OCI-LY3 (cell line): ENCODE data around the gene MIEF1.

ENCODE experiments used
- H2AFZ ChIP-seq: fragments of 200-600, 300-600 bp; shearing (Covaris generic); 2 replicates; pipeline ENCODE4 v1.6.0; 2014; ENCODE audit warnings: antibody characterized with exemption, low read depth, low read length
- H3K27ac ChIP-seq: fragments of 200-600, 300-600 bp; sonication (generic); 2 replicates; pipeline ENCODE4 v1.5.1; 2014; ENCODE audit warnings: mild to moderate bottlenecking, low read length, moderate library complexity, mixed read lengths
- H3K27me3 ChIP-seq: fragments of 200-600, 300-600 bp; sonication (generic); 2 replicates; pipeline ENCODE4 v1.6.1; 2014; ENCODE audit warnings: low read depth, low read length, mixed read lengths
- H3K36me3 ChIP-seq: fragments of 200-600, 300-600 bp; sonication (generic); replicated peaks from 2 replicates; pipeline ENCODE3; 2014; ENCODE audit warnings: low read depth, low read length, mixed read lengths
- H3K4me1 ChIP-seq: fragments of 300-600, 200-600 bp; sonication (generic); 2 replicates; pipeline ENCODE4 v1.6.1; 2014; ENCODE audit warnings: low read length, mixed read lengths
- H3K4me2 ChIP-seq: fragments of 200-600, 300-600 bp; sonication (generic); 2 replicates; pipeline ENCODE4 v1.6.1; 2014; ENCODE audit warnings: low read length, mixed read lengths
- H3K4me3 ChIP-seq: fragments of 300-600, 200-600 bp; sonication (generic); 2 replicates; pipeline ENCODE4 v1.5.1; 2014; ENCODE audit warnings: antibody characterized with exemption, mild to moderate bottlenecking, low read length, moderate library complexity
- H3K79me2 ChIP-seq: fragments of 300-600, 200-600 bp; shearing (Covaris generic); 2 replicates; pipeline ENCODE4 v1.6.1; 2014; ENCODE audit warnings: mild to moderate bottlenecking, low read length, mixed read lengths
- H3K9ac ChIP-seq: fragments of 300-600, 200-600 bp; shearing (Covaris generic); 2 replicates; pipeline ENCODE4 v1.6.0; 2014; ENCODE audit warnings: mild to moderate bottlenecking, low read length, moderate library complexity
- H3K9me3 ChIP-seq: fragments of 200-600, 300-600 bp; shearing (Covaris generic); 2 replicates; pipeline ENCODE4 v1.6.1; 2014; ENCODE audit warnings: low read length, mixed read lengths; ENCODE audit not compliant: insufficient read depth
- H4K20me1 ChIP-seq: fragments of 200-600, 300-600 bp; sonication (generic); 2 replicates; pipeline ENCODE4 v1.6.1; 2016; ENCODE audit warnings: low read length, mixed read lengths; ENCODE audit not compliant: insufficient read depth
- CTCF ChIP-seq: fragments of 200-600, 300-600 bp; sonication (generic); IDR thresholded peaks from 2 replicates; pipeline ENCODE4 v1.5.1; 2014; ENCODE audit warnings: antibody characterized with exemption, low read length, low read depth
- EZH2phosphoT487 ChIP-seq: fragments of 200-600 bp; shearing (Covaris generic); IDR thresholded peaks from 2 replicates; pipeline ENCODE4 v1.6.1; 2018; ENCODE audit warnings: antibody characterized with exemption, mixed run types, low read depth

The MIEF1 gene

GRCh38 chr22:39482768-39483167 is 19.3 kb upstream of the MIEF1 start:
- H3K4me1 ChIP-seq, result no peaks in the 10 kb centered on the region
- peaks cover 89% of the 10 kb centered on the region for H4K20me1 ChIP-seq
- no peak overlapping the region for H3K9ac ChIP-seq
- H3K9me3 ChIP-seq, result no peaks in the 10 kb centered on the region
- no peaks in the 10 kb centered on the region for H3K27me3 ChIP-seq
- TF ChIP-seq EZH2phosphoT487, result no peak
- no peak for TF ChIP-seq CTCF
- H2AFZ ChIP-seq, result no peak overlapping the region
- peaks cover 69% of the 10 kb centered on the region for H3K36me3 ChIP-seq
- no peak overlapping the region for H3K4me2 ChIP-seq
- H3K27ac ChIP-seq, result no peak overlapping the region
- H3K79me2 ChIP-seq, result peaks cover 83% of the 10 kb centered on the region
- H3K4me3 ChIP-seq, result no peak overlapping the region

- peaks cover 59% of the 10 kb centered on the region for H3K36me3 ChIP-seq
- no peaks in the 10 kb centered on the region for H3K9me3 ChIP-seq
- H3K27ac ChIP-seq, result no peak overlapping the region
- no peak overlapping the region for H3K9ac ChIP-seq
- no peak overlapping the region for H3K4me2 ChIP-seq
- H3K27me3 ChIP-seq, result no peaks in the 10 kb centered on the region
- H4K20me1 ChIP-seq, result peaks cover 87% of the 10 kb centered on the region
- no peak overlapping the region for H3K4me3 ChIP-seq
- H3K79me2 ChIP-seq, result peaks cover 69% of the 10 kb centered on the region
- H3K4me1 ChIP-seq, result peaks cover 12% of the 10 kb centered on the region
- H2AFZ ChIP-seq, result no peak overlapping the region
- TF ChIP-seq CTCF, result no peak
- TF ChIP-seq EZH2phosphoT487, result no peak
Measured at GRCh38 chr22:39486951-39487825, 14.9 kb upstream of the MIEF1 start.

- Histone ChIP-seq H2AFZ (no peak overlapping the region), H3K9ac (no peak overlapping the region), H3K4me3 (no peak overlapping the region), H3K36me3 (peaks cover 51% of the 10 kb centered on the region), H3K4me2 (no peak overlapping the region), H3K4me1 (peaks cover 12% of the 10 kb centered on the region), H3K27ac (no peak overlapping the region), H3K79me2 (peaks cover 61% of the 10 kb centered on the region), H3K9me3 (no peaks in the 10 kb centered on the region), H4K20me1 (peaks cover 84% of the 10 kb centered on the region), H3K27me3 (no peaks in the 10 kb centered on the region)
- no peak for TF ChIP-seq CTCF
- TF ChIP-seq EZH2phosphoT487, result no peak
Measured at GRCh38 chr22:39487826-39488520, 14.1 kb upstream of the MIEF1 start.

GRCh38 chr22:39488563-39489083 is 13.5 kb upstream of the MIEF1 start:
- Histone ChIP-seq H3K36me3 (peaks cover 48% of the 10 kb centered on the region), H3K9ac (no peak overlapping the region), H3K9me3 (no peaks in the 10 kb centered on the region), H2AFZ (no peak overlapping the region), H3K4me3 (no peak overlapping the region), H3K4me1 (peaks cover 12% of the 10 kb centered on the region), H3K27ac (no peak overlapping the region), H3K27me3 (no peaks in the 10 kb centered on the region), H4K20me1 (peaks cover 82% of the 10 kb centered on the region), H3K4me2 (no peak overlapping the region), H3K79me2 (peaks cover 56% of the 10 kb centered on the region)
- no peak for TF ChIP-seq CTCF
- TF ChIP-seq EZH2phosphoT487, result no peak
